WTC11 (cell line): Measurements from ENCODE around the gene PDZD7.

ENCODE experiments used
- CREB1 ChIP-seq: sonication (generic); formaldehyde crosslinking; IDR thresholded peaks from 2 replicates; pipeline ENCODE4 v1.8.0; 2023; ENCODE audit warnings: mild to moderate bottlenecking, missing genetic modification reagents
- IRF2 ChIP-seq: sonication (generic); formaldehyde crosslinking; IDR thresholded peaks from 2 replicates; pipeline ENCODE4 v1.8.0; 2022; ENCODE audit warnings: low read depth, missing genetic modification reagents, borderline replicate concordance
- MLX ChIP-seq: sonication (generic); formaldehyde crosslinking; IDR thresholded peaks from 2 replicates; pipeline ENCODE4 v1.8.1; 2023; ENCODE audit warnings: mild to moderate bottlenecking, missing genetic modification reagents, moderate library complexity
- NFYB ChIP-seq: sonication (generic); formaldehyde crosslinking; conservative IDR thresholded peaks from 2 replicates; pipeline ENCODE4 v1.8.0; 2022; ENCODE audit warnings: low read depth, missing genetic modification reagents
- USF1 ChIP-seq: sonication (generic); formaldehyde crosslinking; IDR thresholded peaks from 2 replicates; pipeline ENCODE4 v1.8.0; 2022; ENCODE audit warnings: mild to moderate bottlenecking, missing genetic modification reagents
- ZNF121 ChIP-seq: sonication (generic); formaldehyde crosslinking; IDR thresholded peaks from 2 replicates; pipeline ENCODE4 v1.8.0; 2023; ENCODE audit warnings: missing genetic modification reagents
- ZNF232 ChIP-seq: sonication (generic); formaldehyde crosslinking; IDR thresholded peaks from 2 replicates; pipeline ENCODE4 v1.8.0; 2022; ENCODE audit warnings: mild to moderate bottlenecking, missing genetic modification reagents
- TF ChIP-seq, protein P1 (sequence below): sonication (generic); formaldehyde crosslinking; conservative IDR thresholded peaks from 2 replicates; pipeline ENCODE4 v1.8.1; 2022; ENCODE audit warnings: mild to moderate bottlenecking, missing genetic modification reagents
- TF ChIP-seq, protein P2 (sequence below): fragments of 250-450 bp; sonication (Bioruptor Pico); IDR thresholded peaks from 2 replicates; pipeline ENCODE4 v1.9.0; 2021; ENCODE audit warnings: mild to moderate bottlenecking
- TF ChIP-seq, protein P3 (sequence below): fragments of 200-600 bp; IDR thresholded peaks from 2 replicates; pipeline ENCODE4 v1.8.0; 2022; ENCODE audit warnings: antibody characterized with exemption
- TF ChIP-seq, protein P4 (sequence below): sonication (generic); formaldehyde crosslinking; IDR thresholded peaks from 2 replicates; pipeline ENCODE4 v1.8.0; 2022; ENCODE audit warnings: mild to moderate bottlenecking, missing genetic modification reagents

GRCh38 chr10:101056365-101057151 is 25.6 kb upstream of the PDZD7 start:
- TF ChIP-seq, protein P1, sequence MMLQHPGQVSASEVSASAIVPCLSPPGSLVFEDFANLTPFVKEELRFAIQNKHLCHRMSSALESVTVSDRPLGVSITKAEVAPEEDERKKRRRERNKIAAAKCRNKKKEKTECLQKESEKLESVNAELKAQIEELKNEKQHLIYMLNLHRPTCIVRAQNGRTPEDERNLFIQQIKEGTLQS (CRISPR knock-in tag): no peak
- TF ChIP-seq IRF2 (CRISPR knock-in tag) (no peak), USF1 (CRISPR knock-in tag) (no peak), NFYB (CRISPR knock-in tag) (no peak), ZNF121 (CRISPR knock-in tag) (no peak), MLX (CRISPR knock-in tag) (no peak), ZNF232 (CRISPR knock-in tag) (no peak), CREB1 (CRISPR knock-in tag) (no peak)
- TF ChIP-seq, protein P2, sequence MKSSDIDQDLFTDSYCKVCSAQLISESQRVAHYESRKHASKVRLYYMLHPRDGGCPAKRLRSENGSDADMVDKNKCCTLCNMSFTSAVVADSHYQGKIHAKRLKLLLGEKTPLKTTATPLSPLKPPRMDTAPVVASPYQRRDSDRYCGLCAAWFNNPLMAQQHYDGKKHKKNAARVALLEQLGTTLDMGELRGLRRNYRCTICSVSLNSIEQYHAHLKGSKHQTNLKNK (CRISPR knock-in tag): no peak
- TF ChIP-seq, protein P3, sequence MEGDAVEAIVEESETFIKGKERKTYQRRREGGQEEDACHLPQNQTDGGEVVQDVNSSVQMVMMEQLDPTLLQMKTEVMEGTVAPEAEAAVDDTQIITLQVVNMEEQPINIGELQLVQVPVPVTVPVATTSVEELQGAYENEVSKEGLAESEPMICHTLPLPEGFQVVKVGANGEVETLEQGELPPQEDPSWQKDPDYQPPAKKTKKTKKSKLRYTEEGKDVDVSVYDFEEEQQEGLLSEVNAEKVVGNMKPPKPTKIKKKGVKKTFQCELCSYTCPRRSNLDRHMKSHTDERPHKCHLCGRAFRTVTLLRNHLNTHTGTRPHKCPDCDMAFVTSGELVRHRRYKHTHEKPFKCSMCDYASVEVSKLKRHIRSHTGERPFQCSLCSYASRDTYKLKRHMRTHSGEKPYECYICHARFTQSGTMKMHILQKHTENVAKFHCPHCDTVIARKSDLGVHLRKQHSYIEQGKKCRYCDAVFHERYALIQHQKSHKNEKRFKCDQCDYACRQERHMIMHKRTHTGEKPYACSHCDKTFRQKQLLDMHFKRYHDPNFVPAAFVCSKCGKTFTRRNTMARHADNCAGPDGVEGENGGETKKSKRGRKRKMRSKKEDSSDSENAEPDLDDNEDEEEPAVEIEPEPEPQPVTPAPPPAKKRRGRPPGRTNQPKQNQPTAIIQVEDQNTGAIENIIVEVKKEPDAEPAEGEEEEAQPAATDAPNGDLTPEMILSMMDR: no peak
- TF ChIP-seq, protein P4, sequence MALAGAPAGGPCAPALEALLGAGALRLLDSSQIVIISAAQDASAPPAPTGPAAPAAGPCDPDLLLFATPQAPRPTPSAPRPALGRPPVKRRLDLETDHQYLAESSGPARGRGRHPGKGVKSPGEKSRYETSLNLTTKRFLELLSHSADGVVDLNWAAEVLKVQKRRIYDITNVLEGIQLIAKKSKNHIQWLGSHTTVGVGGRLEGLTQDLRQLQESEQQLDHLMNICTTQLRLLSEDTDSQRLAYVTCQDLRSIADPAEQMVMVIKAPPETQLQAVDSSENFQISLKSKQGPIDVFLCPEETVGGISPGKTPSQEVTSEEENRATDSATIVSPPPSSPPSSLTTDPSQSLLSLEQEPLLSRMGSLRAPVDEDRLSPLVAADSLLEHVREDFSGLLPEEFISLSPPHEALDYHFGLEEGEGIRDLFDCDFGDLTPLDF (CRISPR knock-in tag): no peak
